Neural crest cell (in vitro differentiated cells): ENCODE data around the gene KCND1. TPM values are rescaled to one million over a fixed set of nuclear protein-coding genes. Genes with fewer than 3 reads are reported as not detected.

Experiments
- DNase-seq: peaks from one replicate; pipeline ENCODE4 v3.0.0; 2021; ENCODE audit warnings: low read depth, mixed read lengths, low spot score
- H3K27ac Mint-ChIP-seq: one replicate; pipeline ENCODE4 v1.8.0; 2021; ENCODE audit warnings: mild to moderate bottlenecking, mixed read lengths; ENCODE audit not compliant: unreplicated experiment
- H3K27me3 Mint-ChIP-seq: 2 replicates; pipeline ENCODE4 v1.8.0; 2021; ENCODE audit warnings: low read depth, mild to moderate bottlenecking, mixed read lengths
- H3K36me3 Mint-ChIP-seq: 2 replicates; pipeline ENCODE4 v1.8.0; 2021; ENCODE audit warnings: low read depth, mild to moderate bottlenecking, mixed read lengths
- H3K4me1 Mint-ChIP-seq: 2 replicates; pipeline ENCODE4 v1.8.0; 2021; ENCODE audit warnings: mixed read lengths
- H3K4me3 Mint-ChIP-seq: one replicate; pipeline ENCODE4 v1.8.0; 2021; ENCODE audit warnings: mild to moderate bottlenecking, mixed read lengths
- H3K9me3 Mint-ChIP-seq: 2 replicates; pipeline ENCODE4 v1.8.0; 2021; ENCODE audit warnings: mixed read lengths
- CTCF ChIP-seq: fragments of 200-600 bp; sonication (generic); conservative IDR thresholded peaks from 2 replicates; pipeline ENCODE4 v1.5.0; 2021; ENCODE audit warnings: antibody characterized with exemption, mild to moderate bottlenecking
- total RNA-seq: library from RNA; stranded (reverse); gene quantifications from 2 replicates; pipeline ENCODE4 v1.2.1, GENCODE V29; 2021

Gene KCND1
- total RNA-seq, 1 donor from 2014 or later: 1.2 TPM

GRCh38 chrX:48927123-48927522 is 44.5 kb downstream of the KCND1 start:
- Mint-ChIP-seq H3K4me3 (no peak overlapping the region), H3K9me3 (no peaks in the 10 kb centered on the region), H3K27ac (peak overlapping the region; percentile 35), H3K4me1 (peaks cover 12% of the 10 kb centered on the region), H3K36me3 (peaks cover 18% of the 10 kb centered on the region), H3K27me3 (no peaks in the 10 kb centered on the region)
- TF ChIP-seq CTCF: no peak
- no peak for DNase-seq

GRCh38 chrX:48924270-48924669 is 47.4 kb downstream of the KCND1 start:
- no peaks in the 10 kb centered on the region for H3K9me3 Mint-ChIP-seq
- H3K36me3 Mint-ChIP-seq: peaks cover 15% of the 10 kb centered on the region
- no peak for TF ChIP-seq CTCF
- no peak overlapping the region for H3K27ac Mint-ChIP-seq
- H3K4me3 Mint-ChIP-seq: peak overlapping the region; percentile 33
- no peaks in the 10 kb centered on the region for H3K27me3 Mint-ChIP-seq
- no peak for DNase-seq
- H3K4me1 Mint-ChIP-seq: peaks cover 24% of the 10 kb centered on the region

- H3K36me3 Mint-ChIP-seq: peaks cover 15% of the 10 kb centered on the region
- H3K9me3 Mint-ChIP-seq: no peaks in the 10 kb centered on the region
- no peaks in the 10 kb centered on the region for H3K27me3 Mint-ChIP-seq
- H3K4me1 Mint-ChIP-seq: peaks cover 27% of the 10 kb centered on the region
- no peak for TF ChIP-seq CTCF
- H3K4me3 Mint-ChIP-seq: no peak overlapping the region
- H3K27ac Mint-ChIP-seq: no peak overlapping the region
- no peak for DNase-seq
Observed at GRCh38 chrX:48923771-48924170, 47.9 kb downstream of the KCND1 start.

GRCh38 chrX:48920718-48921104 is 50.9 kb downstream of the KCND1 start:
- peaks cover 31% of the 10 kb centered on the region for H3K4me1 Mint-ChIP-seq
- peaks cover 15% of the 10 kb centered on the region for H3K36me3 Mint-ChIP-seq
- no peaks in the 10 kb centered on the region for H3K9me3 Mint-ChIP-seq
- H3K27ac Mint-ChIP-seq: no peak overlapping the region
- no peak for DNase-seq
- no peaks in the 10 kb centered on the region for H3K27me3 Mint-ChIP-seq
- peak overlapping the region; percentile 47 for H3K4me3 Mint-ChIP-seq
- TF ChIP-seq CTCF: no peak

- TF ChIP-seq CTCF: no peak
- no peak for DNase-seq
- no peaks in the 10 kb centered on the region for H3K27me3 Mint-ChIP-seq
- no peaks in the 10 kb centered on the region for H3K9me3 Mint-ChIP-seq
- H3K27ac Mint-ChIP-seq: no peak overlapping the region
- peak overlapping the region; percentile 88 for H3K4me3 Mint-ChIP-seq
- peaks cover 11% of the 10 kb centered on the region for H3K36me3 Mint-ChIP-seq
- H3K4me1 Mint-ChIP-seq: peaks cover 31% of the 10 kb centered on the region
Observed at GRCh38 chrX:48919947-48920717, 51.5 kb downstream of the KCND1 start.
